Caco-2 (cell line): ENCODE results near the gene MPP3. TPM values are rescaled to one million over a fixed set of nuclear protein-coding genes. Genes with fewer than 3 reads are reported as not detected.

Experiments
- BruUV-seq: library from RNA; stranded (reverse); fragments of 400-500 nt; replicated peaks from 2 replicates; lab custom pipeline; 2021; lab: Mats Ljungman, UMichigan
- CTCF ChIA-PET: fragments of 300-600 bp; sonication (Branson Sonifier 250); formaldehyde crosslinking; loops from one replicate; lab custom pipeline; 2022; ENCODE audit warnings: antibody characterized with exemption; lab: Charles Lee
- POLR2A ChIA-PET: fragments of 300-600 bp; sonication (Branson Sonifier 250); formaldehyde crosslinking; loops from one replicate; lab custom pipeline; 2022; ENCODE audit warnings: antibody characterized with exemption; lab: Charles Lee
- DNase-seq, 2 experiments: peaks; one replicate each; pipeline versions ENCODE4 v3.0.0 to v3.0.0-alpha.2; 2020 to 2022
- H3K27me3 ChIP-seq: replicated peaks from 2 replicates; pipeline ENCODE4 v1.6.0; 2011; ENCODE audit warnings: low read length; ENCODE audit not compliant: control insufficient read depth, insufficient read depth
- H3K36me3 ChIP-seq: 2 replicates; pipeline ENCODE4 v1.5.1; 2011; ENCODE audit warnings: low read length; ENCODE audit not compliant: control insufficient read depth, insufficient read depth
- H3K4me1 ChIP-seq: fragments of 250-450 bp; sonication (Bioruptor Pico); 2 replicates; pipeline ENCODE4 v1.5.1; 2020; ENCODE audit warnings: mild to moderate bottlenecking
- H3K4me3 ChIP-seq: 2 replicates; pipeline ENCODE4 v1.5.1; 2011; ENCODE audit warnings: low read depth, mild to moderate bottlenecking, control low read depth, low read length
- H3K9me3 ChIP-seq: fragments of 250-450 bp; sonication (Bioruptor Pico); 2 replicates; pipeline ENCODE4 v1.5.1; 2020; ENCODE audit warnings: mild to moderate bottlenecking, moderate library complexity
- H3K27ac Mint-ChIP-seq: one replicate; pipeline ENCODE4 v1.8.0; 2022; ENCODE audit warnings: mixed read lengths; ENCODE audit not compliant: unreplicated experiment
- H3K27me3 Mint-ChIP-seq: one replicate; pipeline ENCODE4 v1.8.0; 2022; ENCODE audit warnings: mixed read lengths; ENCODE audit not compliant: insufficient read depth, unreplicated experiment
- H3K36me3 Mint-ChIP-seq: one replicate; pipeline ENCODE4 v1.8.0; 2022; ENCODE audit warnings: mild to moderate bottlenecking, mixed read lengths; ENCODE audit not compliant: insufficient read depth, unreplicated experiment
- H3K4me1 Mint-ChIP-seq: one replicate; pipeline ENCODE4 v1.8.0; 2022; ENCODE audit warnings: low read depth, mixed read lengths; ENCODE audit not compliant: unreplicated experiment
- H3K4me3 Mint-ChIP-seq: one replicate; pipeline ENCODE4 v1.8.0; 2022; ENCODE audit warnings: mild to moderate bottlenecking, moderate library complexity, mixed read lengths; ENCODE audit not compliant: unreplicated experiment
- H3K9me3 Mint-ChIP-seq: one replicate; pipeline ENCODE4 v1.8.0; 2022; ENCODE audit warnings: mixed read lengths; ENCODE audit not compliant: unreplicated experiment
- CTCF ChIP-seq, 2 experiments: fragments of 200-600 bp in 1 of 2; IDR thresholded peaks; 1 replicate in 1 of 2; 2 replicates in 1 of 2; pipeline versions ENCODE4 v1.5.1 to v1.8.0; 2011 to 2022; ENCODE audit warnings: antibody characterized with exemption in 1 of 2, control low read depth in 1 of 2, inconsistent platforms in 1 of 2, low read depth in 1 of 2, low read length in 1 of 2, mild to moderate bottlenecking in 1 of 2, moderate library complexity in 1 of 2; ENCODE audit not compliant: insufficient read depth in 1 of 2, severe bottlenecking in 1 of 2, unreplicated experiment in 1 of 2
- intact Hi-C: fragments of 100-400 bp; cut with micrococcal nuclease; formaldehyde crosslinking; loops from one replicate; pipeline ENCODE4 v1.10.0; 2022; ENCODE audit not compliant: unreplicated experiment
- total RNA-seq: library from RNA; stranded (reverse); gene quantifications from 2 replicates; pipeline ENCODE4 v1.2.3, GENCODE V29; 2022

MPP3 gene
- total RNA-seq, 1 experiment from 2014 or later, result 7.9 TPM

- TF ChIP-seq CTCF (IDR thresholded peaks at IDR 0.05; ENCODE audit: insufficient read depth in 1 of 2, low read depth in 1 of 2, low read length in 1 of 2, severe bottlenecking in 1 of 2, unreplicated experiment in 1 of 2), result no peak
- no TSS peak for BruUV-seq
- Mint-ChIP-seq H3K4me1 (no peaks in the 10 kb centered on the region), H3K9me3 (no peaks in the 10 kb centered on the region), H3K27me3 (no peaks in the 10 kb centered on the region), H3K36me3 (no peaks in the 10 kb centered on the region), H3K27ac (no peak overlapping the region), H3K4me3 (no peak overlapping the region)
- no peaks in the 10 kb centered on the region for H3K4me1 ChIP-seq
- intact Hi-C loops, result no loop called here
- H3K27me3 ChIP-seq, result no peaks in the 10 kb centered on the region; the same call in 1 of the 2 replicates
- peak in 1 of 2 experiments; percentile 26 for DNase-seq
- no peaks in the 10 kb centered on the region for H3K36me3 ChIP-seq
- H3K4me3 ChIP-seq, result no peak overlapping the region
- peaks cover 7% of the 10 kb centered on the region; the same call in 1 of the 2 replicates for H3K9me3 ChIP-seq
- CTCF ChIA-PET, result interaction anchor here (1.6 kb wide), 1 partner anchor 15 kb away, joined by 4 read pairs; no protein-coding TSS in a partner anchor
- POLR2A ChIA-PET, result no interaction called here
Observed at GRCh38 chr17:43860927-43861622, 28.1 kb upstream of the MPP3 start.

- Mint-ChIP-seq H3K4me1 (no peaks in the 10 kb centered on the region), H3K27me3 (peaks cover under 1% of the 10 kb centered on the region), H3K9me3 (no peaks in the 10 kb centered on the region), H3K27ac (no peak overlapping the region), H3K36me3 (no peaks in the 10 kb centered on the region), H3K4me3 (no peak overlapping the region)
- BruUV-seq, result no TSS peak
- Histone ChIP-seq H3K4me3 (no peak overlapping the region), H3K27me3 (0 out of 2 replicates have a peak, but pooled peaks cover 2% of the 10 kb centered on the region), H3K4me1 (no peaks in the 10 kb centered on the region), H3K36me3 (no peaks in the 10 kb centered on the region), H3K9me3 (peaks cover 7% of the 10 kb centered on the region; the same call in 1 of the 2 replicates)
- ChIA-PET POLR2A (no interaction called here), CTCF (interaction anchor here (1.6 kb wide), 1 partner anchor 14 kb away, joined by 4 read pairs; no protein-coding TSS in a partner anchor)
- TF ChIP-seq CTCF (IDR thresholded peaks at IDR 0.05; ENCODE audit: insufficient read depth in 1 of 2, low read depth in 1 of 2, low read length in 1 of 2, severe bottlenecking in 1 of 2, unreplicated experiment in 1 of 2), result no peak
- intact Hi-C loops, result no loop called here
- DNase-seq, result peak in 1 of 2 experiments; percentile 26
Observed at GRCh38 chr17:43860077-43860725, 27.3 kb upstream of the MPP3 start.

- peaks cover 7% of the 10 kb centered on the region; the same call in 1 of the 2 replicates for H3K9me3 ChIP-seq
- peaks cover 2% of the 10 kb centered on the region; the same call in 1 of the 2 replicates for H3K27me3 ChIP-seq
- H3K36me3 Mint-ChIP-seq, result no peaks in the 10 kb centered on the region
- DNase-seq, result peak in 1 of 2 experiments; percentile 19
- ChIA-PET CTCF (interaction anchor here (2.0 kb wide), 1 partner anchor 12 kb away, joined by 7 read pairs; the partner anchor contains the start of gene CD300LG), POLR2A (no interaction called here)
- no peak overlapping the region for H3K27ac Mint-ChIP-seq
- H3K36me3 ChIP-seq, result no peaks in the 10 kb centered on the region
- no peak for TF ChIP-seq CTCF (IDR thresholded peaks at IDR 0.05; ENCODE audit: insufficient read depth in 1 of 2, low read depth in 1 of 2, low read length in 1 of 2, severe bottlenecking in 1 of 2, unreplicated experiment in 1 of 2)
- BruUV-seq, result no TSS peak
- no peaks in the 10 kb centered on the region for H3K9me3 Mint-ChIP-seq
- no peak overlapping the region for H3K4me3 Mint-ChIP-seq
- intact Hi-C loops, result no loop called here
- no peak overlapping the region for H3K4me3 ChIP-seq
- no peaks in the 10 kb centered on the region for H3K4me1 ChIP-seq
- H3K27me3 Mint-ChIP-seq, result peaks cover 3% of the 10 kb centered on the region
- no peaks in the 10 kb centered on the region for H3K4me1 Mint-ChIP-seq
Observed at GRCh38 chr17:43857957-43858600, 25.1 kb upstream of the MPP3 start.
